Upper lobe of left lung (tissue), 4 donors: ENCODE results near the gene SAFB.

Experiments used
- CTCF ChIP-seq, 6 experiments: fragments of 450-650 bp in 4 of 6; fragments of 200-600 bp in 2 of 6; sonication (generic) in 2 of 6; IDR thresholded peaks; one replicate each; pipeline ENCODE4 v1.5.1; 2016 to 2019; ENCODE audit warnings: antibody characterized with exemption in 6 of 6
- POLR2A ChIP-seq, 4 donors: fragments of 450-650 bp; IDR thresholded peaks; one replicate each; pipeline ENCODE4 v1.5.1; 2016 to 2017; ENCODE audit warnings: antibody characterized with exemption in 4 of 4, mild to moderate bottlenecking in 2 of 4
- POLR2AphosphoS5 ChIP-seq, 2 donors: sonication (generic); formaldehyde crosslinking; IDR thresholded peaks; one replicate each; pipeline ENCODE4 v1.5.1; 2017; ENCODE audit warnings: antibody characterized with exemption in 2 of 2

- TF ChIP-seq POLR2A (IDR thresholded peaks at IDR 0.05) (no peak), CTCF (IDR thresholded peaks at IDR 0.05) (no peak), POLR2AphosphoS5 (IDR thresholded peaks at IDR 0.05) (no peak)
Observed at GRCh38 chr19:5679289-5680083, 56.6 kb downstream of the SAFB start.
